ENCODE measurements around the gene TYMP. TPM values are rescaled to one million over a fixed set of nuclear protein-coding genes. Genes with fewer than 3 reads are reported as not detected.

The TYMP gene
- total and polyA plus RNA-seq, 2 of the 4 experiments (the other 2 are of a cell fraction): 0.18 to 0.74 TPM

DNA sequence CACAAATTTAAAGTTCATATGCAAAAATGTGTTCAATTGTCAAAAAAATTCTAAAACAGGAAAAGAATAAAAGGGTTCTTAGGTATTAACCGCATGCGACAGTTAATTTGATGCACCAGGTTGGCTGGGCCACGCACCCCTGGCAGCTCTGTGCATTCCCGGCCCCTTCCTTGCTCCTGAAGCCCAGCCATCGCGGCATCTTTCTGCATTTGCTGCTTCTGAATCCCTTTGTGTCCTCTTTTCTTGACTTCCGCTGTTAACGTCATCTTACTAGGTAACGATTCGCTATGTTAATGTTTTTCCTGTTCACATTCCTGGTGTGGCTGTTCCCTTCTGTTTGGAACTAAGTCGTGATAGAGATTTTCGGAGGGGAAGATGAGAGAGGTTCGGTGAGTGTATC, 8.0 kb upstream of the TYMP start:
- H2AK9ac ChIP-seq (replicated peaks; ENCODE audit: low read depth, low read length, poor library complexity): no peak overlapping the region
- peak overlapping the region; percentile 26; the same call in 1 of the 2 replicates for H4K5ac ChIP-seq (ENCODE audit: low read depth, low read length)
- peaks cover 7% of the 10 kb centered on the region for H3K9me1 ChIP-seq (ENCODE audit: insufficient read depth, low read length)
- H3K36me3 ChIP-seq (ENCODE audit: control insufficient read depth, insufficient read depth, low read length): no peaks in the 10 kb centered on the region
- H4K20me1 ChIP-seq (ENCODE audit: insufficient read depth, low read length): no peaks in the 10 kb centered on the region
- H4K91ac ChIP-seq (ENCODE audit: insufficient read depth, low read depth, low read length): peak overlapping the region; percentile 32
- ChIA-PET CTCF (no interaction called here), POLR2A (ENCODE audit: unreplicated experiment) (no interaction called here)
- no peaks in the 10 kb centered on the region for H3K27me3 ChIP-seq (ENCODE audit: control insufficient read depth, insufficient read depth, low read length)
- H2AFZ ChIP-seq (replicated peaks; ENCODE audit: low read length, poor library complexity): no peak overlapping the region
- no peak overlapping the region for H3K56ac ChIP-seq (ENCODE audit: extremely low read depth, insufficient read depth, low read length)
- no peak overlapping the region for H3K9ac ChIP-seq (ENCODE audit: low read depth, low read length)
- H2BK20ac ChIP-seq (ENCODE audit: low read depth, low read length): 0 out of 2 replicates have a peak overlapping the region, but pooled peaks have one; percentile 17
- H2AK5ac ChIP-seq (ENCODE audit: low read depth, low read length): peak overlapping the region; percentile 52
- no peaks in the 10 kb centered on the region for H3K79me1 ChIP-seq (ENCODE audit: low read depth in 1 of 2, low read length in 2 of 2)
- no peak overlapping the region for H3K4ac ChIP-seq (ENCODE audit: low read depth, low read length)
- H2BK15ac ChIP-seq (ENCODE audit: low read depth, low read length): no peak overlapping the region
- WGBS, 2 experiments (ENCODE audit: extremely low coverage in 2 of 2, insufficient read length in 1 of 2): 90 to 100% methylated on average over 2 to 7 of the region's 13 CpGs
- no peak overlapping the region for H3K4me2 ChIP-seq (ENCODE audit: low read depth, low read length)
- DNase-seq (no peak), ATAC-seq (ENCODE audit: low read depth) (no peak)
- intact Hi-C loops (cut with micrococcal nuclease): loop anchor here (2.0 kb wide), 1 partner anchor 45 kb away; the partner anchor contains the start of gene CHKB
- H2BK120ac ChIP-seq (ENCODE audit: low read depth, low read length): peak overlapping the region; percentile 59
- no peak overlapping the region for H3K27ac ChIP-seq (ENCODE audit: insufficient read depth, low read length)
- H3K14ac ChIP-seq (replicated peaks; ENCODE audit: low read depth, low read length): no peak overlapping the region
- BruUV-seq (replicated peaks): no TSS peak
- TF ChIP-seq BHLHE40 (IDR thresholded peaks at IDR 0.05; ENCODE audit: low read depth, low read length): no peak
- TF ChIP-seq SMC3 (IDR thresholded peaks at IDR 0.05; ENCODE audit: low read depth, low read length): no peak
- no peak for TF ChIP-seq MAFK (IDR thresholded peaks at IDR 0.05; ENCODE audit: low read depth, low read length)
- TF ChIP-seq, protein P1, sequence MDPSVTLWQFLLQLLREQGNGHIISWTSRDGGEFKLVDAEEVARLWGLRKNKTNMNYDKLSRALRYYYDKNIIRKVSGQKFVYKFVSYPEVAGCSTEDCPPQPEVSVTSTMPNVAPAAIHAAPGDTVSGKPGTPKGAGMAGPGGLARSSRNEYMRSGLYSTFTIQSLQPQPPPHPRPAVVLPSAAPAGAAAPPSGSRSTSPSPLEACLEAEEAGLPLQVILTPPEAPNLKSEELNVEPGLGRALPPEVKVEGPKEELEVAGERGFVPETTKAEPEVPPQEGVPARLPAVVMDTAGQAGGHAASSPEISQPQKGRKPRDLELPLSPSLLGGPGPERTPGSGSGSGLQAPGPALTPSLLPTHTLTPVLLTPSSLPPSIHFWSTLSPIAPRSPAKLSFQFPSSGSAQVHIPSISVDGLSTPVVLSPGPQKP (IDR thresholded peaks at IDR 0.05; ENCODE audit: borderline replicate concordance, low read depth, low read length): no peak
- TF ChIP-seq, protein P2, sequence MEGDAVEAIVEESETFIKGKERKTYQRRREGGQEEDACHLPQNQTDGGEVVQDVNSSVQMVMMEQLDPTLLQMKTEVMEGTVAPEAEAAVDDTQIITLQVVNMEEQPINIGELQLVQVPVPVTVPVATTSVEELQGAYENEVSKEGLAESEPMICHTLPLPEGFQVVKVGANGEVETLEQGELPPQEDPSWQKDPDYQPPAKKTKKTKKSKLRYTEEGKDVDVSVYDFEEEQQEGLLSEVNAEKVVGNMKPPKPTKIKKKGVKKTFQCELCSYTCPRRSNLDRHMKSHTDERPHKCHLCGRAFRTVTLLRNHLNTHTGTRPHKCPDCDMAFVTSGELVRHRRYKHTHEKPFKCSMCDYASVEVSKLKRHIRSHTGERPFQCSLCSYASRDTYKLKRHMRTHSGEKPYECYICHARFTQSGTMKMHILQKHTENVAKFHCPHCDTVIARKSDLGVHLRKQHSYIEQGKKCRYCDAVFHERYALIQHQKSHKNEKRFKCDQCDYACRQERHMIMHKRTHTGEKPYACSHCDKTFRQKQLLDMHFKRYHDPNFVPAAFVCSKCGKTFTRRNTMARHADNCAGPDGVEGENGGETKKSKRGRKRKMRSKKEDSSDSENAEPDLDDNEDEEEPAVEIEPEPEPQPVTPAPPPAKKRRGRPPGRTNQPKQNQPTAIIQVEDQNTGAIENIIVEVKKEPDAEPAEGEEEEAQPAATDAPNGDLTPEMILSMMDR (conservative IDR thresholded peaks at IDR 0.05; ENCODE audit: low read depth, low read length): no peak
- TF ChIP-seq CEBPB (IDR thresholded peaks at IDR 0.05; ENCODE audit: low read depth, low read length): no peak
- no peak for TF ChIP-seq MXI1 (IDR thresholded peaks at IDR 0.05; ENCODE audit: borderline replicate concordance, low read depth, low read length)
- TF ChIP-seq RFX5 (IDR thresholded peaks at IDR 0.05; ENCODE audit: low read depth, low read length): no peak
- TF ChIP-seq CHD1 (IDR thresholded peaks at IDR 0.05; ENCODE audit: low read depth, low read length): no peak
- no peak for TF ChIP-seq POLR2A (IDR thresholded peaks at IDR 0.05; ENCODE audit: low read depth, low read length)
- no peak for TF ChIP-seq MAZ (IDR thresholded peaks at IDR 0.05; ENCODE audit: borderline replicate concordance, low read depth, low read length)
- no peak for TF ChIP-seq RAD21 (IDR thresholded peaks at IDR 0.05; ENCODE audit: low read length)
- no peak for TF ChIP-seq RCOR1 (IDR thresholded peaks at IDR 0.05; ENCODE audit: insufficient replicate concordance, low read length)
- TF ChIP-seq FOS (IDR thresholded peaks at IDR 0.05; ENCODE audit: low read depth, low read length): no peak
- TF ChIP-seq NFE2L2 (IDR thresholded peaks at IDR 0.05; ENCODE audit: low read depth, low read length): no peak
- TF ChIP-seq, protein P3, sequence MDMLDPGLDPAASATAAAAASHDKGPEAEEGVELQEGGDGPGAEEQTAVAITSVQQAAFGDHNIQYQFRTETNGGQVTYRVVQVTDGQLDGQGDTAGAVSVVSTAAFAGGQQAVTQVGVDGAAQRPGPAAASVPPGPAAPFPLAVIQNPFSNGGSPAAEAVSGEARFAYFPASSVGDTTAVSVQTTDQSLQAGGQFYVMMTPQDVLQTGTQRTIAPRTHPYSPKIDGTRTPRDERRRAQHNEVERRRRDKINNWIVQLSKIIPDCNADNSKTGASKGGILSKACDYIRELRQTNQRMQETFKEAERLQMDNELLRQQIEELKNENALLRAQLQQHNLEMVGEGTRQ (IDR thresholded peaks at IDR 0.05; ENCODE audit: low read depth, low read length): no peak
- no peak overlapping the region for H2BK5ac ChIP-seq (ENCODE audit: low read depth, low read length, poor library complexity, severe bottlenecking)
- H3K9me3 ChIP-seq (ENCODE audit: control insufficient read depth, insufficient read depth, low read length): no peaks in the 10 kb centered on the region
- H3K18ac ChIP-seq (ENCODE audit: low read depth, low read length): no peak overlapping the region
- H3K4me1 ChIP-seq (ENCODE audit: control insufficient read depth, insufficient read depth, low read length): peaks cover 12% of the 10 kb centered on the region
- H3K4me3 ChIP-seq (ENCODE audit: insufficient read depth, low read depth, low read length): no peak overlapping the region
- no peak overlapping the region for H3K23ac ChIP-seq (ENCODE audit: low read depth, low read length)
- peak overlapping the region; percentile 12 to 62; a peak in 1 of 4 replicates for H4K8ac ChIP-seq (ENCODE audit: low read depth in 2 of 2, low read length in 2 of 2)
- in situ Hi-C loops (cut with MboI; ENCODE audit: low sequenced_read_pairs): no loop called here
- dilution Hi-C loops (cut with HindIII; ENCODE audit: low sequenced_read_pairs, unreplicated experiment): no loop called here
